CD4-positive, alpha-beta T cell treated with Interferon alpha-2 for 1 hour (primary cell): Measurements from ENCODE around the gene FTO.

Experiments
- DNase-seq, 2 donors: peaks; one replicate each; pipeline ENCODE4 v3.0.0-alpha.2; 2020 to 2022

Gene FTO

DNA sequence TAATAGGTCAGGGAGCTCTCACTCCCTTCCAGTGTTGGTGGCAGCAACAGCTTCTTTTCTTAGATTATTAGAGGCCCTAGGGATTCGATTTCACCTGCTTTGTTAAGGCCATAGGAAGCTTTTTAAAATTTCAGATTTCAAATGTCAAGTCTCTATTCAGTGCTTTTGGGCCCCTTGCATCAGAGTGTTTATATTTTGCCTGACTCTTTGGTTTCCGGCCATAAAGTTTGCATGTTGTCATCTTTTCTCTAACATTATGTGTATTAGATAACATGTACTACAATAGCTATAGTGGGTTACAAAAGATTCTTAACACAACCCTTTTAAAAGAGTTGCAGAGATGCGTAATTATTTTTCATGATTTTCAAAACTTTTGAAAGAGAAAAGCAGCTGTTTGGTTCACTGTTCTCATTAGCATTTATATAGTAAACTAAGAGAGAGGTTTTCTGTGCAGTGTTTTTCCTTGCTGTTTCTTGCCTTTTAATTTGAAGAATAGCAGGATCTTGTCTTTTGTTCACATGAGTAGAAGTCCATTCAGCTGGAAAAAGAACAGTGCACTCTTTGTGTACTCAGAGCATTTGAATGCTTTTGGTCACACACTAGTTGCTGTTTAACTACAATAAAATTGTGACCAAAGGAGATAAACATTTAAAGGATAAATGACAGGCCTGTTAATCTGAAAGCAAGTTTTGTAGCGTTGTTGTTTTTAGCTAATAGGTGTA lies 52.5 kb downstream of the FTO start:
- DNase-seq: no peak

DNA sequence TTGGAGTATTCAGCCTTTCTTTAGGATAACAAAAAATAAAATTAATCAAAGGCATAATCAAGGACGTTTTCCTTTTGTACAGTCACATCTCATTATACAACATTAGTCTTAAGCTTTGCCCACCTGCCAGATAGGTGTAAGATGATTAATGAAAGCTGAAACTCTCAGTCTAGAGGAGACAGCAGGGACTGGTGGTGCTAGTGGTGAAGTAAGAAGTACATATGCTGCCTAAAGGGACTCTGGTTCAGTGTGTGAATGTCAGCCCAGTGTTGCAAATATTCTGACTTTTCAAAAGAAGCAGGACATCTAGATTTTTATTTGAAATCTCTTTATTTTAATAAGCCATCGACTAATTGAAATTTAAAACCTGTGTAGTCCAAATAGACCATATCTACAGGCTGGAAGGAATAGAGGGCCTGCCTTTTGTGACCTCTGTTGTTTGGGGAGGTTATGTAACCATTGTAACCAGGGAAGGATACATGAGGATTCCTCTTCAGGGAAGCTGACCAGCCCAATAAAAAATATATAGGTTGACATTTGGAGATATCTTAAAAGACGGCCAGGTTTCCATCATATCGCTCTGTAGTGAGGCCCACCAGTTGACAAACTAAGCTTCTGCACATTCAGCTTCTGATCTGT lies 54.1 kb downstream of the FTO start:
- no peak for DNase-seq

DNA sequence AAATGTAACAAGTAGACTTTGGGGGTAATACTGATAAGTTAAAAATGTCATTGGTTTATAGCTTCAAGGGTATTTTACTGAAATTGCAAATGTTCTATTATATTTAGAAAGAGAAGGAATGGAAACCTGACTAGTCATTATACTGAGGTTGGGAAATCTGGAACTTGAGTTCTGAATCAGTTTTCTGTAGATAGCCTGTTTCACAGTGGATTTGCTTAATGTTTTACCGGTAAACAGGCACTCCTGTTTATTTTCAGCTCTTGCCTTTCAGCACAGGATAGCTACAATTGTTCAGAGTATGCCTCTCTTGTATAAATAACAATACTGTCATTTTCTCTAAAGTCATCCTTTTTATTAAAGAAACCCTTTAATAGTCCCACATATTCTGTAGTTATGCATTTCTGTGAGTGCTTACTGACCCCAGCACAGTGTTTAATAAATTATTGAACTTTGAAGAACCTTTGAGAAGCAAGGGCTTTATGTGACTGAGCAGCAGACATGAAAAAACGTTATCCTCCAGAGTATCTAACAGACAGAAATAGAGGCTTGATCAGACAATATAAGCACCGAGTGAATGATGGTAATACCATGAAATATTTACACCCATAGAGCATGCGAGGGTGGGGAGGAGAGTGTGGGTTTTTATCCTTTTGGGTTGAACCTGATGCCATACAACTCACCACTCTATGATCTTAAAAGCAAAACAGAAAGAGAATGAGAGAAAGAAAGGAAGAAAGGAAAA lies 58.2 kb downstream of the FTO start:
- no peak for DNase-seq

DNA sequence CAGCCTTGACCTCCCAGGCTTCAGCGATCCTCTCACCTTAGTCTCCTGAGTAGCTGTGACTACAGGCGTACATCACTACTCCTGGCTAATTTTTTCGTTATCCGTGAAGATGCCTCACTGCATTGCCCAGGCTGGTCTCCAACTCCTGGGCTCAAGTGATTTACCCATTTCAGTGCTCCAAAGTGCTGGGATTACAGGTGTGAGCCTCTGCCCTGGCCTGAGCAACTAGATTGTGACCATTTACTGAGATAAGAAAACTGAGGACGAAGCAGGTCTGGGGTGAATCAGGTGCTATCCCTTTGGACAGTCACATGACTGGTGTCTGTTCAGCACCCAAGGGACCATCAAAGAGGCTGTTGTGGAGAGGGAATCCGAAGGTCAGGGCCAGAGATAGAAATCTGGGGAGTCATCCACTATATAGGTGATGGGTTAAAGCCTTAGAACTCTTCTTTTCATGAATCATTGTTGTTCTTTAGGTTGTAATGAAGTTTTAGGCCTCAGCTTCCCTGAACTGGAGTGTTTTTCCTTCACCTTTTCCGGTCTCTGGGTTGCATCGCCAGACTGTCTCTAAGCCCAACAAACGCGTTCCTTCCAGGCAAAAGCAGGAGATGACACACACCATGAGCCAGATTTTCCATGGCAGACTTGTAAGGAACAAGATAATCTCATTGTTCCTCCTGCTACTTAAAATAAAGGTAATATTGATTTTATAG lies 62.5 kb downstream of the FTO start:
- DNase-seq: no peak

DNA sequence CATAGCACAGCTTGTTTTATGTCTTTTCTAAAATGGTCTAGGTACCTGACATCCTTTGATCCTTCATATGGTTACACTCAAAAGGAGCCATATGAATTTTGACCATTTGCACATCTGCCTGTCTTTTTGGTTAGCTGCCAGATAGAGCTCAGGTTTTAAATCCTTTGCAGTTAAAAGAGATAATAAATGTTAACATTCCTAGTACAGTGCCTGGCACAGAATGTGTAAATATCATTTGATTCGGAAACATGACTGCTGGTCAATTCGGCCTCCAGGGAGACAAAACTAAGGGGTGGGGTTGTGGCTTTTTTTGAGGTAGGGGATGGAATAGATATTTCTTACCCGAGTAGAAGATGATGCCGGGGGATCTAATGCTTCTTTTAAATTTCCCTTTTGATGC lies 64.2 kb downstream of the FTO start:
- no peak for DNase-seq

DNA sequence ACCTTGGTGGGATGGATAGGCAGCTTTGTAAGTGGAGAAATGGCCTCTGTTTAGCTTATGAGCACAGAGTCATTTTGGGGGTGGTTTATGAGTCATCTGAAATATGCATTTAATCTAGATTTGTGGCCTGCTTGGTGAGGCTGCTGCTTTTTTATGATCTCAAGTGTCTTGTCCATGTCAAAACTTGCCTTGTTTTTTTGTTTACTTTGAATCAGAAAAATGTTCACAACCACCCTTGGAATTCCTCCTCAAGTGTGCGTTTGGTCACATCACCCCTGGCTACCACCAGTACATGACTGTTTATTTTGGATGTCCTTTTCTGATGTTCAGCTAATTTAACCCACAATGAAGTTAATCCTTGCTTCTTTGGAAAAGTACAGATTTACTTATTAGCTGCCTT lies 64.6 kb downstream of the FTO start:
- no peak for DNase-seq

DNA sequence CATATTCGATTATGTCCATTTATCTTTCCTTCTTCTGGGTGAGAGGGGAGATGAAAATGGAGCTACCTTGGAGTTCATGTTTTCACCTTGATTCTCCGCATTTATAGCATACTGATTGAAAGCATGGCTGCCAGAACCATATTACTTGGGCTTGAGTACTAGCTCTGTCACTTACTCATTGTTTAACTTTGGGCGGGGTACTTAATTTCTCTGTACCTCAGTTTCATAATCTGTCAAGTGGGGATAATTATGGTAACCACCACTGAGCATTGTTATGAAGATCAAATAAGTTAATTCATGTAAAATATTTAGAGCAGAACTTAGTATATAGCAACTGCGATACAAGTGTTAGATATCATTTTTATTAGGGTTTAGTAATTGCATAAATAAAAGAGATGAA lies 65.2 kb downstream of the FTO start:
- no peak for DNase-seq

DNA sequence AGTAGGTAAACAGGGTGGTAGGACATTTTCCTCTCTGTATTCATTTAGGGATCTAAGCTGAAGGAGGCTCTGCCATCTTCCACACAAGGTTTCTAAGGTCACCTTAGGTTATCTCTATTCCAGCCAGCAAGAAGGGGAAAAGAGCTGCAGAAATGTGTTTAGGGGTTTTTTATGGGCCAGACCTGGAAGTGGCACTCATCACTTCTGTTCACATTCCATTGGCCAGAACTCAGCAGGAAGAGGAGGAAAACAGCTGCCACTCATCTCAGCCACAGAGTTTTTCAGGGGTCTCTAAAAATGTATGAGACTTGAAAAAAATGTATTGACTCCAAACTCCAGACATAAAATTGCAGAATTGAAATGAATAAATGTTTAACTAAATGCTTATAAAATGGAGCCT lies 65.8 kb downstream of the FTO start:
- DNase-seq: no peak

DNA sequence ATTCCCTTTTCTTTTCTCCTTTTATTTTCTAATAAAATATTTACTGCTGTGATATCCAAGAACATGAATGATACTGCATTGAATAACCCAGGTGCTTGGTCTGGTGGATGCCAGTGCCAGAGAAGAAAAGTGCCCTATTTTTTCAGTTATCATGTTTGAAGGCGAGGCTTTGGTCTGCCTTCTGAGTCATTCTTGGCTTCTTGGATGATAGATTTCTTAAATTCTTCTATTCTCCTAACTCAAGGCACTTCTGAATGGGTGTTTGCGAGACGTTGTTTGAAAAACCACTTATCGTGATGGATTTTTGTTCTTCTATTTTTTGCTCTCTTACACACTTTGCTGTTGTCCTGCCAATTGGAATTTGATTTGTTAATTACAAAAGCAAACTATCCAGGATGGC lies 66.7 kb downstream of the FTO start:
- no peak for DNase-seq

DNA sequence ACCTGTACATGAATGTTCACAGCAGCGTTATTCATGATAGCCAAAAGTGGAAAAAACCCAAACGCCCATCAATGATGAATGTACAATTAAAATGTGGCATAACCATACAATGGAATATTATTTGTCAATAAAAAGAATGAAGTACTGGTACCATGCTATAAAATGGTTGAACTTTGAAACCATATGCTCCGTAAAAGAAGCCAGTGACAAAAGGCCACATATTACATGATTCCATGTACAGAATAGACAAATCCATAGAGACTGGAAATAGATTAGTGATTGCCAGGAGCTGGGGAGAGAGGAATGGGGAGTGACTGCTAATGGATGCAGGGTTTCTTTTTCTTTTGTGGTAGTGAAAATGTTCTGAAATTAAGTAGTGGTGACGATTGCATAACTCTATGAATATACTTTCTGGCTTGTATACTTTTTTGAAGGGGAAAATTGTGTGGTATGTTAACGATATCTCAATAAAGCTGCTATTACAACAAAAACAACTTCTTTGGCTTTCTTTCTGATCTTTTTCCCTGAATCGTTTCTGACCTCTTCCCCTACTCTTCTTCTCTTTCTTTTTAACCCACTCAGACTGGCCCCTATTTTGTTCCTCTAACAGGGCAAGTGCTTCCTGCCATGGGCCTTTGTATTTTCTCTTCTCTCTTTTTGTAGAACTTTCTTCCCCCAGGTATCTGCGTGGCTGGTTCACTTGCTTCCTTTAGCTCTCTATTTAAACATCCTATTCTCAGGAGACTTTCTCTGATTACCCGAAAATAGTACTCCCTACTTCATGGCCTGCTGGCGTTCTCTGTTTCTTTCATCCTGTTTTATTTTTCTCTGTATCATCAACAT lies 67.9 kb downstream of the FTO start:
- DNase-seq: no peak

DNA sequence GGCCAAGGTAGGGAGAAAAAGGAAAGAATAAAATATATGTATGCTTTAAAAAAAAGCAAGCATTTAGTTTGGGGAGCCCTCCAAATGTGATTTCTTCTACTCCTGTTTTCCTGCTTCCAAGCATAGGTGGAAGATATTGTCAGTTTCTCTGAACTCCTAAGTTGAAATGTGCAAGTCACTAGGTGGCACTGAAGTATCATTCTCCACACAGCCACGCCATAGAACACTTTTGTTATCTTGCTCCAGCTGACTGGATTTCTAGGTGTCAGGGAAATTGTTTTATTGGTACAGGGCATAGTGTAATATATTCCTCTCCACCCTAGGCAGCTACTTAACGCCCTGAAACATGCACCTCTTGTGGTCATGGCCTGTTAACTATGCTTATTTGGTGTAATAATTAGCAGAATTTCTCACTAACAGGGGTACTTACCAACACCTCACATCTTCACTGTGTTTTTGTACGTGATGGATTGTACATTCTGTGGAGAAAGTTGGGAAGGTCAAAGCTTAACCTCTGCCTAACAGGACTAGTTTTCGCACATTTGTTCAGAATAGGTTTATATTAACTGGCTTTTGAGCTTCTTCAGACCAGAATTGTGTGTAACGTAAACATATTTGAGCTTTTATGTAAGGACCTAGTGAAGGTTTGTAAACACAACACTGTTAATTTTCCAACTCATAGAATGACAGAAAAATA lies 69.3 kb downstream of the FTO start:
- peak in 1 of 2 donors; percentile 23 for DNase-seq

DNA sequence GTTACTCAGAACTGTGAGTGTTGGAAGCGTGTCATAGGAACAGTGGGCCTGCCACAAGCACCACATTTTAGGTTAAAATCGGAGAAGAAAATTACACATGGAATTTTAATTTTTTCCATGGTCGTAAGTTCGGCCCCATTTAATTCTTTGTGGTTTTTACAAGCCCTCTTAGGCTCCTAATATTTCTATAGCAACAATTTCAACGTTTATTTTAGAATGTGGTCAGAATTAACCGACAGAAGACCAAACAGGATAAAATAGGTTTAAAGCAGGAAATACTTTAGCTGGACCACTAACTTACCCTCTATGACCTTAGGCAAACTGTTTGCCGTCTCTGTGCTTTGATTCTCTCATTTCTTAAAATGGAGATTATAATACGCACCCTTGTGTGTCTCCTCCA lies 69.9 kb downstream of the FTO start:
- DNase-seq: no peak

DNA sequence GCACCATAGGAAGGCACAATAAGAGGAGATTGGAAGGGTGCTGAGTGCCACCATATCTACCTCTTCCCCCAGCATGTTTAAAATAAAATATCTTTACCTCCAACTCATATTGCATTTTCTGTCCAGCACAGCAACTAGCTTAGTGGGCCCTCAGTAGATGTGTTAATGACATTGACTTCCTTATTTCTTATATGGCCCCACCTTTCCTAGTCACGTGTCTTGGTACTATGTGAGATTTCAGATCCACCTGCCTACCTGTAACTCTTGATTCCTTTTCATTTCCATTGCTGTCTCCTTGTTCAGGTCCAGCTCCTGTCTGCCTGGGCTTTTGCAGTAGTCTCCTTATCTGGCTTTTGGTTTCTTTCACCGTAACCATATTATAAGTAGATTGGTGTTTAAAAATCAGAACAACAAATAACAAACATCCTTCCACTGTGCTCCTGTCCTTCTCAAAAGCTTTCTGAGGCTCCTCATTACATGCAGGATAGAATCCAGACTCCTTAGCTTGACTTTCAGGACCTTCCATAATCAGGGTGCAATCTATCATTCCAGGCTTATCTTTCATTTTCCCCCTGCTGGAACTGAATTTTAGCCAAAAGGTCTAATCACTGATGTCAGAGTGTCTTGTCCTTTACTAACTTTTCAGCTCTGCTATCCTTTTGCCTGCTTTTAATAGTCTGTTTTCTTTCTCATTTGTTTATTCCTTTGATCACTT lies 71.3 kb downstream of the FTO start:
- DNase-seq: no peak

DNA sequence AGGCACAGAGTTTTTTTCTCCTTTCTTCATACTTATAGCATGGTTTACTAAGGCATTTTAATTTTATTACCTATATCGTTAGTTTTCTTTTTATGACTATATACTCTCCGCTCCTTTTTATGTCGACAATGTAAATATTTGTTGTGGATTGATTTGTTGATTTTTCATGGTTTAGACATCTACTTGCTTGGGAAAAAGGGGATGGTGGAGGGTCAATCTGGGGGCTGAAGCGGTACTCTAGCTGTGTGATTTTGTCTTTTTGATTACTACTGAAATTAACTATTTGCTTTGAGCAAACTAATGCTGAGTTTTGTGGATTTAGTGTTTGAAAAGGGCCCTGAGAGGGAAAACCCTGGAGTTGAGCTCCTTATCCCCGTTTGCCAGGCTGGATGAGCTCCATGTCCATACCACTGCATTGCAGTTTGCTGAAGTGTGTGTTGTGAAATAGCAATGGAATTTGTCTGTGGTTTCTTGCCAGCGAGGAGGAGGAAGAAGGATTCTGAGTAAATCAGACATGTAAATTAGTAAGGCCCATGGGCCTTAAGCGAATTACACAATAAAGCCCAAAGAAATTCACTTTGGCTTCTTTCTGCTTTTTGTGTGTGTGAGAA lies 72.0 kb downstream of the FTO start:
- DNase-seq: no peak

DNA sequence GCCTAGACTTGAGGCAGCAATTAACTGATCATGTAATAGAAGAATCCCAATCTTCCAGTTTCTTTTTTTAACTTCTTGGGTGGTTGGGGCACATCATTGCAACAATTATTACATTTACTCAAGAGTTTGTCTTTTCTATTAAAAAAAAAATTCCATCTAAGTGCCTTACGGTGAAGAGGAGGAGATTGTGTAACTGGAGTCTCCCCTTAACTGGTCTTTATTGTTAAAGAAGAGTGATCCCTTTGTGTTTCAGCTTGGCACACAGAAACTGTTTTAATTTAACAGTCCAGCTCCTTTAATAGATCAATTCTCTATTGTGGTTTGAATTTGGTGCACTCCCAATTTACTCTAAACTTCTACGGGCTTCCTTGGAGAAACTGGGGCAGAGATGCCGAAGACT lies 75.2 kb downstream of the FTO start:
- no peak for DNase-seq

DNA sequence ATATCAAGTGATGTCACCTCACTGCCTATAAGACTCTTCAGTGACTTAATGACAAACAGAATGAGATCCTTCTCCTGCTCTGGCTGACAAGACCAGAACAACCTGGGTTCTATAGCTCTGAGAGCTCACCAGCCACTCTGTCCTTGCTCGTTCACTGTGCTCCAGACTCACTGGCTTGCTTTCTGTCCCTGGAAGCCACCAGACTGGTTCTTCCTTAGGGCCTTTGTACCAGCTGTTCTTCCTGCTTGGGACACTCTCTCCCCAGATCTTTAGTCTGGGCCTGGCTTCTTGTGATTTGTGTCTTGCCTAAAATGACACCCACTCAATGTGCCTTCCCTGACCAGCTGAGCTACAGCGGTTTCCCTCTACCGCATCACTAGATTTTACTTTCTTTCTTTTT lies 76.1 kb downstream of the FTO start:
- DNase-seq: no peak

DNA sequence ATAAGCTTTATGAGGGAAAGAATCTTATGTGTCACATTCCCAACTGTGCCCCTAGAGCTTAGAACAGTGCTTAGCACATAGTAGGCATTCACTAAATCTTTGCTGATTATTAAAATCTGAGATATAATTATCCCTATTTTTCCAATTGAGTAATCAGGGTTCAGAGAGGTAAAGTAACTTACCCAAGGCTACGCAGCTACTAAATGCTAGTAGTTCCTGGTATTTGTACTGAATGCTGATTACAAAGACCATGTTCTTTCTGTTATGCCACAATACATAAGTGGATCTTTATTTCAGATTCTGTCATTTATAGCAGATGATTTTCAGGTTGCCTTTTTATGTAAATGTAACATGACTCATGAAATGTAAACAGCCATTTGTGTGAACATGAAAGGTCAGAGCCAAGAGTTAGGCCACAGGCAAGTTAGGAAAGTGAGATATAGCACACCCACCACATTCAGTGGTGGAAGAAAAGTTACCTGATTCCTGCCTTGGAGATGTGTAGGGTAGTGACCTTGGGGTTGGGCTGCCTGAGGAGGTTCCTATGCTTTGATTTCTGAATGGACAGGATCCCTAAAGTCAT lies 77.2 kb downstream of the FTO start:
- no peak for DNase-seq

DNA sequence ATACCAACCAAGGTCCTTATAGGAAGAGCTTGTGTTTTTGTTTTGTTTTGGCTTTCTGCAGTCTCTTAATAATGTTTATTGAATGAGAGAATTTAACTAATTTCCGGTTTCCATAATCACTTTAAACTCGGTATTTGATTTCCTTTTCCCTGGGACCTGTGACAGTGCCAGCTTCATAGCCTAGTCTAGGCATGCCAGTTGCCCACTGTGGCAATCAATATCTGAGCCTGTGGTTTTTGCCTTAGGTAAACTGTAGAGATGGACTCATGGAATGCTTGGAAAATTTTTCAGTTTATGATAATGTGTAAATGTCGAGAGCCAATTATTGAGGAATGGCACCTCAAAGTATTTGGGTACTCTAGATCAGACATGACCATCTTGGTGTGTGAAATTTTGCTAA lies 78.2 kb downstream of the FTO start:
- no peak for DNase-seq

DNA sequence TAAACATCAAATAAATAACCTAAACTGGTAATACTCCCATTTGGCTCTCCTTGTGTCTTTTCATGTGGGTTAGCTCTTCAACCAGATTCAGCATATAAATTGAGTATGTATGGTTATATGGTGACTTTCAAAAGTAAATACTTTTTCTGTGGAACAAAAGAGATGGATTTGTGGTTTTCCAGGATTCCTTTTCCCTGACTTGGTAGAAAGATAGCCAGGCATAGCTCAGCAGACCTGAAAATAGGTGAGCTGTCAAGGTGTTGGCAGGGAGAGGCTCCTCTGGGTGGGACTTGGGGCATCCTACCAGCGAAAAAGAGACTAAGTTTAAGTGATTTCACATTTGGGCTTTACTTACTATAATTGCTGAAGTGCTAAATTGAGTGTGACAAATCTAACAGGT lies 80.3 kb downstream of the FTO start:
- no peak for DNase-seq

DNA sequence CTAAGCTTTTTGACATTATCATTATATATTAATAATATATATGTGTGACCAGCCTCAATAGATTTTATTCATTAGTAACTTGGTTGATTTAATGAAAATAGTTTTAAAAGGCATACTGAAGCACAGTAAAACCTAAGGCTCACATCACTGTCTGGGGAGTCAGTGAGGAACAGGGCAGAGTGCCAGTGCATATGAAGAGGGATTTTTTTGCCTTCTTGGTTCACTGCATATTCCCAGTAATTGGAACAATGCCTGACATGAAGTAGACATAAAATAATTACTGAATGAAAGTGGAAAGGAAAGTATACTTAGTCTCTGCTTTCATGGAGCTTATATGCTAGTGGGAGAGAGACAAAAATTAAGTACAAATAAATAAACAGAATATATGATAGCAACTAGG lies 81.1 kb downstream of the FTO start:
- no peak for DNase-seq

DNA sequence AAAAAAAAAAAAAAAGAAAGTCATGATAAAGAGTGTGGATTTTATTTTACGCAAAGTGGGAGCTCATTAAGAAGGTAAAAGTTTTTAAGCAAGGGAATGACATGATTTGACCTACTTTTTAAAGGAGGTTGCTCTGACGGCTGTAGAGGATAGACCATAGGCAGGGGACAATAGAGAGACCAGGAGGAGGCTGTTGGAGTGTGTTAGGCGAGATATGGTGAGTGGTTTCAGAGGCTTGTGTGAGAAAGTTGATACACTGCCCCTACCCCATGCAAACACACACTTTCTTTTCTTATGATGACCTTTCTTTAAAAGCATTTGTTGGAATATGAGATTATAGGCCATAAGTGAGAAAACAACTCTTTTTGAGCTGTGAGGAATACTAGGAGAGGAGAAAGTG lies 82.0 kb downstream of the FTO start:
- no peak for DNase-seq
